WTC11 (cell line): ENCODE results near the gene CPB2. TPM values are rescaled to one million over a fixed set of nuclear protein-coding genes. Genes with fewer than 3 reads are reported as not detected.

Experiments
- ATAC-seq: fragments of 200-7000 bp; cut with Tn5 transposase; 2 replicates; pipeline ENCODE4 v1.10.0; 2021; ENCODE audit warnings: mild to moderate bottlenecking, moderate library complexity
- CTCF ChIA-PET: fragments of 300-600 bp; sonication (Branson Sonifier 250); formaldehyde crosslinking; loops from one replicate; lab custom pipeline; 2021; ENCODE audit warnings: antibody characterized with exemption; lab: Charles Lee
- POLR2A ChIA-PET: fragments of 350-600 bp; sonication (Branson Sonifier 250); formaldehyde crosslinking; loops from one replicate; lab custom pipeline; 2021; ENCODE audit warnings: antibody characterized with exemption; lab: Charles Lee
- DNase-seq: peaks from one replicate; pipeline ENCODE4 v3.0.0; 2021; ENCODE audit warnings: low spot score
- H3K27ac Mint-ChIP-seq: 2 replicates; pipeline ENCODE4 v1.8.0; 2021; ENCODE audit warnings: mixed read lengths
- H3K27me3 Mint-ChIP-seq: 2 replicates; pipeline ENCODE4 v1.8.0; 2021; ENCODE audit warnings: low read depth, mild to moderate bottlenecking, moderate library complexity, mixed read lengths
- H3K36me3 Mint-ChIP-seq: 2 replicates; pipeline ENCODE4 v1.8.0; 2021; ENCODE audit warnings: mixed read lengths
- H3K4me1 Mint-ChIP-seq: 2 replicates; pipeline ENCODE4 v1.8.0; 2022; ENCODE audit warnings: mixed read lengths
- H3K4me3 Mint-ChIP-seq: 2 replicates; pipeline ENCODE4 v1.8.0; 2021; ENCODE audit warnings: mild to moderate bottlenecking, moderate library complexity, mixed read lengths
- H3K9me3 Mint-ChIP-seq: 2 replicates; pipeline ENCODE4 v1.8.0; 2021; ENCODE audit warnings: mixed read lengths
- ARID4B ChIP-seq: sonication (generic); formaldehyde crosslinking; IDR thresholded peaks from 2 replicates; pipeline ENCODE4 v1.8.0; 2023; ENCODE audit warnings: missing genetic modification reagents, mild to moderate bottlenecking, borderline replicate concordance
- ATF6 ChIP-seq: sonication (generic); formaldehyde crosslinking; IDR thresholded peaks from 2 replicates; pipeline ENCODE4 v1.8.1; 2023; ENCODE audit warnings: mild to moderate bottlenecking, missing genetic modification reagents
- ESRRA ChIP-seq: sonication (generic); formaldehyde crosslinking; IDR thresholded peaks from 2 replicates; pipeline ENCODE4 v1.8.1; 2022; ENCODE audit warnings: mild to moderate bottlenecking, missing genetic modification reagents, borderline replicate concordance
- ETV6 ChIP-seq: sonication (generic); formaldehyde crosslinking; IDR thresholded peaks from 2 replicates; pipeline ENCODE4 v1.8.1; 2022; ENCODE audit warnings: mild to moderate bottlenecking, missing genetic modification reagents
- FOXP1 ChIP-seq: sonication (generic); formaldehyde crosslinking; IDR thresholded peaks from 2 replicates; pipeline ENCODE4 v1.8.0; 2022; ENCODE audit warnings: missing genetic modification reagents, mild to moderate bottlenecking, moderate library complexity, borderline replicate concordance
- FOXP4 ChIP-seq: sonication (generic); formaldehyde crosslinking; IDR thresholded peaks from 2 replicates; pipeline ENCODE4 v1.8.0; 2022; ENCODE audit warnings: mild to moderate bottlenecking, missing genetic modification reagents
- GTF2I ChIP-seq: fragments of 250-450 bp; sonication (Bioruptor Pico); conservative IDR thresholded peaks from 2 replicates; pipeline ENCODE4 v1.4.0; 2021; ENCODE audit warnings: mild to moderate bottlenecking
- HMGA2 ChIP-seq: fragments of 250-450 bp; sonication (Bioruptor Pico); IDR thresholded peaks from 2 replicates; pipeline ENCODE4 v1.4.0; 2021; ENCODE audit warnings: mild to moderate bottlenecking, moderate library complexity
- KAT7 ChIP-seq: sonication (generic); formaldehyde crosslinking; IDR thresholded peaks from 2 replicates; pipeline ENCODE4 v1.8.1; 2023; ENCODE audit warnings: missing genetic modification reagents, mild to moderate bottlenecking, borderline replicate concordance
- STAT6 ChIP-seq: sonication (generic); formaldehyde crosslinking; conservative IDR thresholded peaks from 2 replicates; pipeline ENCODE4 v1.8.1; 2023; ENCODE audit warnings: mild to moderate bottlenecking, low read depth, missing genetic modification reagents, moderate library complexity
- USF1 ChIP-seq: sonication (generic); formaldehyde crosslinking; IDR thresholded peaks from 2 replicates; pipeline ENCODE4 v1.8.0; 2022; ENCODE audit warnings: mild to moderate bottlenecking, missing genetic modification reagents
- ZMAT4 ChIP-seq: fragments of 250-450 bp; sonication (Bioruptor Pico); IDR thresholded peaks from 2 replicates; pipeline ENCODE4 v1.9.0; 2021; ENCODE audit warnings: mild to moderate bottlenecking
- ZNF232 ChIP-seq: sonication (generic); formaldehyde crosslinking; IDR thresholded peaks from 2 replicates; pipeline ENCODE4 v1.8.0; 2022; ENCODE audit warnings: mild to moderate bottlenecking, missing genetic modification reagents
- ZNF263 ChIP-seq: sonication (generic); formaldehyde crosslinking; IDR thresholded peaks from 2 replicates; pipeline ENCODE4 v1.8.1; 2022; ENCODE audit warnings: low read depth, mild to moderate bottlenecking, moderate library complexity, missing genetic modification reagents
- ZNF281 ChIP-seq: sonication (generic); formaldehyde crosslinking; IDR thresholded peaks from 2 replicates; pipeline ENCODE4 v1.8.0; 2023; ENCODE audit warnings: mild to moderate bottlenecking, missing genetic modification reagents
- total RNA-seq: library from RNA; stranded (reverse); gene quantifications from 3 replicates; pipeline ENCODE4 v1.2.3, GENCODE V29; 2021

Gene CPB2
- total RNA-seq, 1 experiment from 2014 or later: 0.33 TPM

- TF ChIP-seq ARID4B (CRISPR knock-in tag): no peak
- no peak for TF ChIP-seq ETV6 (CRISPR knock-in tag)
- no peak for TF ChIP-seq ZNF281 (CRISPR knock-in tag)
These were observed 94.7 kb downstream of the CPB2 start (continued) for GRCh38 chr13:46010148-46010547.

- ChIA-PET POLR2A (no interaction called here), CTCF (no interaction called here)
These were observed 96.2 kb downstream of the CPB2 start for GRCh38 chr13:46008631-46009030.

More at GRCh38 chr13:46008631-46009030, 96.2 kb downstream of the CPB2 start:
- no peak for ATAC-seq
- no peak for TF ChIP-seq ATF6
- TF ChIP-seq FOXP1 (CRISPR knock-in tag): no peak
- no peak for TF ChIP-seq ZNF232 (CRISPR knock-in tag)
- no peak for TF ChIP-seq STAT6 (CRISPR knock-in tag)
- no peak for TF ChIP-seq GTF2I (CRISPR knock-in tag)
- no peak for TF ChIP-seq USF1 (CRISPR knock-in tag)
- no peak for TF ChIP-seq KAT7
- no peak for TF ChIP-seq ZNF281 (CRISPR knock-in tag)
- TF ChIP-seq ESRRA: no peak
- no peak for TF ChIP-seq HMGA2 (CRISPR knock-in tag)
- TF ChIP-seq ZMAT4 (CRISPR knock-in tag): no peak
- no peak for TF ChIP-seq FOXP4
- TF ChIP-seq ZNF263: no peak
- Mint-ChIP-seq H3K4me3 (no peak overlapping the region), H3K36me3 (peaks cover 28% of the 10 kb centered on the region), H3K9me3 (no peaks in the 10 kb centered on the region), H3K27ac (no peak overlapping the region), H3K27me3 (no peaks in the 10 kb centered on the region), H3K4me1 (no peaks in the 10 kb centered on the region)
- DNase-seq: no peak
